ENCODE measurements around the gene EPHA5. TPM values are rescaled to one million over a fixed set of nuclear protein-coding genes. Genes with fewer than 3 reads are reported as not detected.

The EPHA5 gene
- not detected in 2 replicates for total RNA-seq

DNA sequence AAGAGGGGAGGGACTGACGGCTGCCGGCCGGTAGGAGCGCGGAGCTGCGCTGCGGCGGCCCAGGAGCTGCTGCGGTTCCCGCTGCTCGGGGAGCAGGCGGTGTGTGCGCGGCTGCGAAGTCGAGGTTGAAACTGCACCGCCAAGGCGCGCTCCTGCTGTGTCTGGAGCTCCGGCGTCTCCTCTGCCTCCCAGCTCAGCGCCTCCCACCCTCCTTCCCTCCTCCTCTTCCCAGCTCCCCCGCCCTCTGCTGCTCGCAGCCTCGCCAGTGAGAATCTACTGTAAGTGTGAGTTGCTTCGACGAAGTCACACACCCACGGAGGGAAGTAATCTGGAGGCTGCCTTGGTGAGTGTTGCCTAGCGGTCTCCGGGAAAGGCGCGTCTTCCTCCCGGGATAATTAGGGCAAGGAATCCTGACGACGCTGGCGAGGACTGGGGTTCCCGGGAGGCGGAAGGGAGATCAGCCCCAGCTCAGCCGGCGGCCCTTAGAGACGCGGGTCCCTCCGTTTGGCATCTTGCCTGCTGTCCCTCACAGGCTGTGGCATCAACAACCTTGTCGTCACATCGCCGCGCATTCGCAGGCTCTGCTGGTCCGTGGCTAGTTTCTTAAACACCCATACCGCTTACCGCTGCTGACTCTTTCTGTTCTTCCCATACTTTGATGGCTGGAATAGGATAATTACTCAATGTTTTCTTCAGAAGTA is at the start of gene EPHA5:
TSS of gene EPHA5 (minus strand) at position 159 of the 701 bp plus-strand sequence. CDS start 747 bp downstream, outside the sequence.

